H1 (cell line): ENCODE data around the gene CDC123.

Experiments
- EZH2 ChIP-seq: fragments of 200-600 bp; sonication (generic); IDR thresholded peaks from 2 replicates; pipeline ENCODE4 v1.7.1; 2012; ENCODE audit warnings: low read depth, mild to moderate bottlenecking, moderate library complexity, low read length, inconsistent platforms; ENCODE audit not compliant: severe bottlenecking
- FOSL1 ChIP-seq: IDR thresholded peaks from 2 replicates; pipeline ENCODE4 v1.6.1; 2011; ENCODE audit warnings: mild to moderate bottlenecking, low read depth, low read length, moderate library complexity; ENCODE audit not compliant: insufficient read depth
- POLR2AphosphoS5 ChIP-seq: IDR thresholded peaks from 2 replicates; pipeline ENCODE4 v1.6.1; 2011; ENCODE audit warnings: low read depth, low read length
- SP1 ChIP-seq: IDR thresholded peaks from 2 replicates; pipeline ENCODE4 v1.6.1; 2011; ENCODE audit warnings: low read depth, low read length
- TBP ChIP-seq: IDR thresholded peaks from 2 replicates; pipeline ENCODE4 v1.6.1; 2011; ENCODE audit warnings: low read depth, low read length, improper control_type of control experiment

GRCh38 chr10:12235116-12235694, 39.2 kb downstream of the CDC123 start:
- no peak for TF ChIP-seq EZH2
- no peak for TF ChIP-seq FOSL1
- no peak for TF ChIP-seq TBP
- TF ChIP-seq POLR2AphosphoS5 = no peak
- no peak for TF ChIP-seq SP1
